HG03135 (cell line): ENCODE results near the gene NEDD4.
"Not testable (repeated sequence)": the region's sequence is repeated elsewhere in the genome, so short reads cannot be mapped to it uniquely, and the experiment has no call there.

ENCODE experiments used
- ATAC-seq: cut with Tn5 transposase; IDR thresholded peaks from one replicate; pipeline ENCODE4 v1.9.1; 2021; ENCODE audit warnings: mild to moderate bottlenecking, moderate library complexity; ENCODE audit not compliant: unreplicated experiment

Gene NEDD4

GRCh38 chr15:56006371-56006770, 13.0 kb upstream of the NEDD4 start:
- not testable (repeated sequence) for ATAC-seq

GRCh38 chr15:56004281-56004680, 10.9 kb upstream of the NEDD4 start:
- ATAC-seq, result not testable (repeated sequence)

GRCh38 chr15:56003777-56004176, 10.4 kb upstream of the NEDD4 start:
- ATAC-seq, result not testable (repeated sequence)

- not testable (repeated sequence) for ATAC-seq
These were observed 9.9 kb upstream of the NEDD4 start for GRCh38 chr15:56003277-56003676.

GRCh38 chr15:56001471-56002078, 8.2 kb upstream of the NEDD4 start:
- no peak for ATAC-seq

- ATAC-seq, result no peak
These were observed 6.2 kb upstream of the NEDD4 start for GRCh38 chr15:55999658-56000057.

- no peak for ATAC-seq
These were observed 5.1 kb upstream of the NEDD4 start for GRCh38 chr15:55998478-55998877.

GRCh38 chr15:55993804-55994560, 570 bp upstream of the NEDD4 start:
- ATAC-seq, result no peak

GRCh38 chr15:55992769-55993110, 672 bp downstream of the NEDD4 start:
- no peak for ATAC-seq

- no peak for ATAC-seq
These were observed 1.3 kb downstream of the NEDD4 start for GRCh38 chr15:55991802-55992768.

- no peak for ATAC-seq
These were observed 2.4 kb downstream of the NEDD4 start for GRCh38 chr15:55990998-55991397.

- no peak for ATAC-seq
These were observed 2.9 kb downstream of the NEDD4 start for GRCh38 chr15:55990516-55990915.

- no peak for ATAC-seq
These were observed 4.0 kb downstream of the NEDD4 start for GRCh38 chr15:55989383-55989782.

- no peak for ATAC-seq
These were observed 11.7 kb downstream of the NEDD4 start for GRCh38 chr15:55981582-55982249.

- no peak for ATAC-seq
These were observed 12.9 kb downstream of the NEDD4 start for GRCh38 chr15:55980511-55980910.

- ATAC-seq, result no peak
These were observed 16.2 kb downstream of the NEDD4 start for GRCh38 chr15:55977231-55977630.

- ATAC-seq, result no peak
These were observed 23.1 kb downstream of the NEDD4 start for GRCh38 chr15:55970286-55970685.

- ATAC-seq, result no peak
These were observed 23.8 kb downstream of the NEDD4 start for GRCh38 chr15:55969582-55969981.

- no peak for ATAC-seq
These were observed 24.5 kb downstream of the NEDD4 start for GRCh38 chr15:55968923-55969322.

GRCh38 chr15:55965091-55965490, 28.3 kb downstream of the NEDD4 start:
- no peak for ATAC-seq

GRCh38 chr15:55960946-55961345, 32.5 kb downstream of the NEDD4 start:
- no peak for ATAC-seq
